GM19463 (cell line): Measurements from ENCODE around the gene LIN7C.
A peak's percentile ranks its signal among the peaks of the same experiment; 100 is the strongest.
"Not testable (repeated sequence)": the region's sequence is repeated elsewhere in the genome, so short reads cannot be mapped to it uniquely, and the experiment has no call there.

Experiments
- ATAC-seq: cut with Tn5 transposase; IDR thresholded peaks from one replicate; pipeline ENCODE4 v1.9.1; 2021; ENCODE audit warnings: mild to moderate bottlenecking, moderate library complexity; ENCODE audit not compliant: unreplicated experiment

LIN7C gene, protein sequence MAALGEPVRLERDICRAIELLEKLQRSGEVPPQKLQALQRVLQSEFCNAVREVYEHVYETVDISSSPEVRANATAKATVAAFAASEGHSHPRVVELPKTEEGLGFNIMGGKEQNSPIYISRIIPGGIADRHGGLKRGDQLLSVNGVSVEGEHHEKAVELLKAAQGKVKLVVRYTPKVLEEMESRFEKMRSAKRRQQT

DNA sequence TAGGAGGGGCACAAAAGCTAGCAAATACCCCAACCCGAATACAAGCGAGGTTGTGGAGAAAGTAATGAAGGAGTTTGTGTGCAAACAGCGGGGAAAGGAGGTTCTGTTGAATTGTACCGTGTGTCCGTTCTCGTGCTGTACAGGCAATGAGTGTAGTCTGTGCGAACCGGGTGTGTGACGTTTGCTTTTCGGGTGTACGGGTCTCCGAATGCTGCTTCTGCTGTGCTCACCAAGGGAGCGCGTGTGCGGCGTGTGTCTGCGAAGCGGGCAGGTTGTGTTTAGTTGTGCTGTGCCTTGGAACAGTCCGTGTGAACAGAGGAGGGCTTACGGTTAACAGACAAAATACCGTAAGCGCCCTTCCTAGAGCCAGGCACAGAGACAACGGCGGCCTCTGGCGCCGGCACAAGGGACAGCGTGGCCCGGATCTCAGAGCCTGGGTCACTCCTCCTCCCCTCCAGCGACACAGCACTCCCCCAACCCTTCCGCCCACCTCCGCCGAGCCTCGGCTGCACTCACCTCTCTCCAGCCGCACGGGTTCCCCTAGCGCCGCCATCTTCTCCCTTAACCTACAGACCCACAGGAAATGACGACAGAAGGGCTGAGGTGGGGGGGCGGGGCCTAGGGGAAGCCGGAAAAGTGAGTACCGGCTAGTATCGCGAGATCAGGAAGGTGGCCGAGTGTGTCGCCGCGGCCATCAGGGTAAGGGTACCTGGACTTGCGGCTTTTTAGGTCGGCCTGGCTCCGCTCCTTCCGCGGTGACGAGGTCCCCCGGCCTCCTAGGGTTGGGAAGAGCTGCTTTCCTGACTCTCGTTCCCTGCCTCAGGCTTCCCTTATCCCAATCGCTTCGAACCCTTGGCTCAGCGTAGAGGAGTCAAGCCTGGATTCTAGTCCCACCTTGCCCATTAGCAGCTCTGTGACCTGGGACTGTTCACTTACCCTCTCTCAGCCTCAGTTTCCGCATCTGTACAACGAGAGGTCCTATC, at the start of gene LIN7C:
Gene LIN7C, minus strand, starts transcription at position 570 of the 983 bp plus-strand sequence. Its CDS starts 17 bp downstream, at position 553.
- ATAC-seq = peak; percentile 90

DNA sequence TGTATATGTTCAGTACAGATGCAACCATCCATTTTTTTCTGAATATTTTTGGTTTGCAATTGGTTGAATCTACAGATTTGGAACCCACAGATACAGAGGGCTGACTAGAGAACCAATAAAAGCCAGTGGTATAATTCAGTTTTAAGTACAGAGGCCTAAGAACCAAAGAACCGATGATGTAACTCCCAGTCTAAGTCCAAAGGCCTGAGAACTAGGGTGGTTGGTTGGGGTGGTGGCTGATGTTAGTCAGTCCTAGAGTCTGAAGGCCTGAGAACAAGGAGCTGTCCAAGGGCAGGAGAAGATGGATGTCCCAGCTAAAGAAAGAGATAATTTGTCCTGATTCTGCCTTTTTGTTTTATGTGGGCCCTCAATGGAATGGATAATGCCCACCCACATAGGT, 48.7 kb upstream of the LIN7C start:
- ATAC-seq = no peak

DNA sequence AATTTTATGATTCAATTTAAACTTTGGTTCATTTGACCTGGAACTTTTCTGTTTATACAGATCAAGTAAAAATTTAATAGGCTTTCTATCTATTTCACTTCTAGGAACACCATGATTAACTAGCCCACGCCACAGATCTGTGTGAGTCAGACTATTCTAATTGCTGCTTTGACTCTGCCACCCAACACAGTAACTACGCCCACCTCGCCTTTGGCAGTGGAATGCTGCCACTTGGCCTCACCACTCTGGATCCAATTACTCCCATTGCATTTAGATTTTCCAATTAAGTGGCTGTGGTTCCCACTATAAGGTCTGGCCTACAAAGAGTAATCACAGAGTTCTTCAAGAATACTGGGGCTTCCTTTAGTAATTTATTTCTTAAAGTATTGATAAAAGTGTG, 46.6 kb upstream of the LIN7C start:
- no peak for ATAC-seq

DNA sequence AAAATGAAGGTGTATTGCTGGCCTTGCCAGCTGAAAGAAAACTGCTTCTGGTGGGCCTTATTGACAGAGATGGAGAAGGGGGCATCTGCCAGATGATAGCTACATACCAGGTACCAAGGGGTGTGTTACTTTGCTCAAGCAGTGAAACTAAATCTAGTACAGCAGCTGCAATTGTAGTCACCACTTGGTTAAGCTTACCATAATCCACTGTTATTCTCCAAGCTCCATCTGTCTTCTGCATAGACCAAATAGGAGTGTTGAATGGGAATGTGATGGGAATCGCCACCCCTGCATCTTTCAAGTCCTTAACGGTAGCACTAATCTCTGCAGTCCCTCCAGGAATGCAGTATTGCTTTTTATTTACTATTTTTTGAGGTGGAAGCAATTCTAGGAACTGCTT, 45.8 kb upstream of the LIN7C start:
- no peak for ATAC-seq

- no peak for ATAC-seq
Observed at GRCh38 chr11:27551127-27551526, 44.6 kb upstream of the LIN7C start.

- no peak for ATAC-seq
Observed at GRCh38 chr11:27545946-27546345, 39.4 kb upstream of the LIN7C start.

- no peak for ATAC-seq
Observed at GRCh38 chr11:27545035-27545434, 38.5 kb upstream of the LIN7C start.

DNA sequence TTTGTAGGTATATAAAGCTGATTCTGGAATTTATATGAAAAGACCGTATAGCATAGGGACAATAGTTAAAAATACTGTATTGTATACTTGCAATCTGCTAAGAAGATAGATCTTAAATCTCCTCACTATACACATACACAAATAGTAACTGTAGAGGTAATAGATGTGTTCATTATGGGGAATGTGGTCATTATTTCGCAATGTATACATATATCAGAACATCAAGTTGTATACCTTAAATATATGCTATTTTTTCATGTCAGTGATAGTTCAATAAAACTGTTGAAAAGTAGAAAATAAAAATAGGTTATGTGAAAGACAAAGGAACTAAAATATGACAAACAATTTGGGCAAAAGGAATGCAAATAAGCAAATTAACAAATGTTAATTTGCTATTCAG, 35.2 kb upstream of the LIN7C start:
- ATAC-seq = no peak

DNA sequence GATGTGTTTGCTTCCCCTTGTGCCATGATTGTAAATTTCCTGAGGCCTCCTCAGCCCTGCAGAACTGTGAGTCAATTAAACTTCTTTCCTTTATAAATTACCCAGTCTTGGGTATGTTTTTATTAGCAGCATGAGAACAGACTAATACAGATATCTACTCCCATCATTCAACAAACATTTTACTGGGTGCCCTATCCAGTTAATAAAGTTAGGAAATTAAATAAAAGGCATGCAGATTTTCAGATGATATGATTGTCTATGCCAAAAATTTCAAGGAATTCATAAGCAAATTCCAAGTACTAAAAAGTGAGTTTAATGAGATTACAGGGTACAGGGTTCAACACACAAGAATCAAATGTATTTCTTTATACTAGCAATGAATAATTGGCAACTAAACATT, 33.5 kb upstream of the LIN7C start:
- ATAC-seq = no peak

GRCh38 chr11:27535103-27535502, 28.5 kb upstream of the LIN7C start:
- no peak for ATAC-seq

- ATAC-seq = no peak
Observed at GRCh38 chr11:27532652-27533325, 26.2 kb upstream of the LIN7C start.

GRCh38 chr11:27528712-27529111, 22.1 kb upstream of the LIN7C start:
- ATAC-seq = no peak

DNA sequence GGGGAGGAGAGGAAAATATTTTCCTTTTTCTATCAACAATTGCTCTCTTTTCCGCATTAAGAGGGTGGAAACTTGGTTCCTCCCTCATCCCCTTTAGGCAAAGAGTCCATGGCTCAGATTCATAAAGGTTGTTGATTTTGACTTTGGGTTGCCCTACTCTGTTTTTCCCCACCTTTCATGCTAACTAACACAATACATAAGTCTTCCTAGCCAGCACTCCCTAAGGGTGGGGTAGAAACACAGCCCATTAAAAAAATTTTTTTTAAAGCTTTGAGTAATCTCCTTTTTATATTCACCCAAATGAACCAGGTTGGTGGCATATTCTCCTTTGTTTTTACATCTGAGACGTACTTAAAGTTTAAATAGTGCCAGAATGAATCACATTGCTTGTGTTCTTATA, 20.0 kb upstream of the LIN7C start:
- ATAC-seq = no peak

DNA sequence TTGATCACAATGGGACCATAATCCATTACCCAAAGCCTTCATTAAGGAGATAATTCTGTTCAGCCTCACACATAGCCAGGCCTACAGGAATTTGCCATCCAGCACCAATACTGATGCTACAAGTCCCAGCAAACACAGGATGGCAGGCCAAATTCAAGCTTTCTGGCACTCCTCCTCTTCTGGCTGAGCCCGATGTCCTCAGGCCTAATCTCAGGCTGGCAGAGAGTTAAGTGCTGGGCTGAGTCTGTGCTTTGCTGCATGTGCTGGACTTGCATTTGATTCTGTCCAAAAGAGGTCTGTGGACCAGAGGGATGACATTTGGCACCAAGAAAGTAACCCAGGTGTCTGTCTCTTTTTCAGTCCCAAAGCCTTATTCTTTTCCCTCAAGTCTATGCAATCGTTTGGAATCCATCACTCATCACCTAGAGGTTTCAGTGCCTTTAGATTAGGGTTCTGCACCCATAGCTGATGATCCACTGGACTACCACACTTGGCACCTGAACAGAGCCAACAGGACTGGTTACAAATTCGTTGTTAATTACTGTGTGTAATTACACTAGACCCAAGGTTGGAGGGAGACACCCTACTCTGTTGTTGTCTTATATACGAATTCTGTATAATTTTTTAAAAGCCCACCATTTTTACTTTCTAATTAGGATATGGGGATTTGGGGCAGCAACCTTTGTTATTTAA, 19.4 kb upstream of the LIN7C start:
- no peak for ATAC-seq

GRCh38 chr11:27524155-27524554, 17.6 kb upstream of the LIN7C start:
- ATAC-seq = no peak

GRCh38 chr11:27520226-27520625, 13.7 kb upstream of the LIN7C start:
- ATAC-seq = no peak

DNA sequence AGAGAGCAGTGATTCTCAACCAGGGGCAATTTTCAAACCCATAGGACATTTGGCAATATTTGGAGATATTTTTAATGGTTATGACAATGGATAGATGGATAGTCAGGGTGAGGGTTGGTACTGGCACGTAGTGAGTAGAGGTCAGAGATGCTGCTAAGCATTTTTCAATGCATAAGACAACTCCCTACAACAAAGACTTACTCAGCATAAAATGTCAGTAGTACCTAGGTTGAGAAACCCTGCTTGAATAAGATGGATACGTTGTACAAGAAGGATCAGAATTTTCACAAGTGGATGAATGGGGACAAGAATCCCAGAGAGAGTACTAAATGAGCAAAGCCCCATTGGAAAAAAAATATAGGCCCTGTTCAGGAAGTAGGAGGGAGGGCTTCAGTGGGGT, 11.9 kb upstream of the LIN7C start:
- no peak for ATAC-seq

- not testable (repeated sequence) for ATAC-seq
Observed at GRCh38 chr11:27517490-27517889, 10.9 kb upstream of the LIN7C start.

- ATAC-seq = no peak
Observed at GRCh38 chr11:27514558-27514957, 8.0 kb upstream of the LIN7C start.

GRCh38 chr11:27514076-27514475, 7.5 kb upstream of the LIN7C start:
- no peak for ATAC-seq

DNA sequence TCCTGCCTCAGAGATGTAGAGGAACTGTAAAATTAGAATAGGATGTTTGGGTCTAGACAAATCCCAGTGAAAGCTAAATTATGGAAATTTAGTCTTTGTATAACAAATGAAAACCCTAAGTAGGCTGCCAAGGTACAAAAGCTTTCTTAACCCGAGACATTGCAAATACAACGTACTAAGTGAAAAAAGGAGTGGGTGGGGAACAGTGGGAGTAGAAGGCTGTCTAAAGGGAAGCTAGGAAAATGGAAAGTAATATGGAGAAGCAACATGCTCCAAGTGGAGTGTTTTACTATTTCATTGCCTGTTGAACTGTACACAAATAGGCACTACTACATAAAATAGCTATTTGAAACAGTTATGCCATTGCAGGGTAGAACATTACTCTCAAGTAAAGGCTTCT, 6.8 kb upstream of the LIN7C start:
- no peak for ATAC-seq
